ENCODE results near the gene IL21R.

DNA sequence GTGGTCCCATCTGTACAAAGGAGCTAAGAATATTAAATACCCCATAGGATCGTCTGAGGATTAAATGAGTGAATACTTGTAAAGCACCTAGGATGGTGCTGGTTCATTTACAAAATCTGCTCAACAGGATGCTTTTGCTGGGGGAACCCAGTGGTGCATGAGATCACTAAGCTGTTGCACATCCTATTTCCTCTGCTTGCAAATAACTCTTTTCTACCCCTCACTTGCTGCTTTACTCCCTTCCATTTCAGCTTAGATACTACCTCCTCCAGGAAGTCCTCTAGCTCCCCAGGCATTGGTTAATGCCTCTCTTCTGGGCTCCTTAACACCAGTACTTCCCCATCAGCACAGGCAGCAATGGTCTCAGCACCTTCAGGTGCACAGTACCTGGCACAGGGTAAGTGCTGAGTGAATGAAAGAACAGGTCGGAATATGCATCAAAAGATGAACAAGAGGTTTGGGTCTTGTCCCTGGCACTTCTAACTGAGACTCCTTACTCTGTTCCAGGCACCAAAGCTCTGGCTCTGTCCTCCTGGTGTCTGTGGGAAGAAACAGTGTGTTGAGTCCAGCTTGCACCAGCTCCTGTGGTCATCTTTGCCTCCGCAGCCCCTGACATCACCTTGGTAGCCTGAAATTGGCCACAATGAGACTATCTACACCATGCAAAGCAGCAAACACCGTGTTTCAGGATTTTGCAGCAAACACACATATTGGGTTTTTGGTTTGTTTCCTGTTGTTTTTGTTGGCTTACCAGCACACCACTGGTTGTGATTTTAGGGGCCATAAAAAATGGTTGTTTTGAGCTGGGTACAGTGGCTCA is 24.1 kb upstream of the IL21R start:
- TF ChIP-seq GLIS3 (CRISPR knock-in tag; IDR thresholded peaks at IDR 0.05): no peak
- TF ChIP-seq ESRRG (CRISPR knock-in tag; IDR thresholded peaks at IDR 0.05): no peak
- TF ChIP-seq, protein P1, sequence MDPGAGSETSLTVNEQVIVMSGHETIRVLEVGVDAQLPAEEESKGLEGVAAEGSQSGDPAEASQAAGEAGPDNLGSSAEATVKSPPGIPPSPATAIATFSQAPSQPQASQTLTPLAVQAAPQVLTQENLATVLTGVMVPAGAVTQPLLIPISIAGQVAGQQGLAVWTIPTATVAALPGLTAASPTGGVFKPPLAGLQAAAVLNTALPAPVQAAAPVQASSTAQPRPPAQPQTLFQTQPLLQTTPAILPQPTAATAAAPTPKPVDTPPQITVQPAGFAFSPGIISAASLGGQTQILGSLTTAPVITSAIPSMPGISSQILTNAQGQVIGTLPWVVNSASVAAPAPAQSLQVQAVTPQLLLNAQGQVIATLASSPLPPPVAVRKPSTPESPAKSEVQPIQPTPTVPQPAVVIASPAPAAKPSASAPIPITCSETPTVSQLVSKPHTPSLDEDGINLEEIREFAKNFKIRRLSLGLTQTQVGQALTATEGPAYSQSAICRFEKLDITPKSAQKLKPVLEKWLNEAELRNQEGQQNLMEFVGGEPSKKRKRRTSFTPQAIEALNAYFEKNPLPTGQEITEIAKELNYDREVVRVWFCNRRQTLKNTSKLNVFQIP (CRISPR knock-in tag; IDR thresholded peaks at IDR 0.05; ENCODE audit: borderline replicate concordance, low read depth): no peak
- TF ChIP-seq ZNF565 (CRISPR knock-in tag; conservative IDR thresholded peaks at IDR 0.05; ENCODE audit: low read depth): no peak
- TF ChIP-seq TCF4 (CRISPR knock-in tag; IDR thresholded peaks at IDR 0.05; ENCODE audit: borderline replicate concordance): no peak
- no peak for TF ChIP-seq BACH2 (CRISPR knock-in tag; IDR thresholded peaks at IDR 0.05; ENCODE audit: borderline replicate concordance)
- TF ChIP-seq ISL1 (CRISPR knock-in tag; IDR thresholded peaks at IDR 0.05): no peak
